Activated CD4-positive, alpha-beta memory T cell treated with anti-CD3 and anti-CD28 coated beads, Interleukin-2, amount 10 ng/mL, durations not matched to agents 7 days and 5 days (primary cell): ENCODE measurements around the gene SGPL1. TPM values are rescaled to one million over a fixed set of nuclear protein-coding genes. Genes with fewer than 3 reads are reported as not detected.
"Not testable (repeated sequence)": the region's sequence is repeated elsewhere in the genome, so short reads cannot be mapped to it uniquely, and the experiment has no call there.

Source experiments
- CTCF ChIA-PET: fragments of 350-600 bp; sonication (Branson Sonifier 250); formaldehyde crosslinking; loops from one replicate; lab custom pipeline; 2021; ENCODE audit warnings: antibody characterized with exemption, inconsistent platforms; lab: Charles Lee
- POLR2A ChIA-PET: fragments of 350-600 bp; sonication (Branson Sonifier 250); formaldehyde crosslinking; loops from one replicate; lab custom pipeline; 2021; ENCODE audit warnings: antibody characterized with exemption; lab: Charles Lee
- DNase-seq: peaks from one replicate; pipeline ENCODE4 v3.0.0-alpha.2; 2020
- H3K27ac Mint-ChIP-seq: one replicate; pipeline ENCODE4 v1.8.0; 2021; ENCODE audit warnings: mild to moderate bottlenecking, mixed read lengths
- H3K27me3 Mint-ChIP-seq: one replicate; pipeline ENCODE4 v1.8.0; 2021; ENCODE audit warnings: mixed read lengths
- H3K36me3 Mint-ChIP-seq: one replicate; pipeline ENCODE4 v1.8.0; 2021; ENCODE audit warnings: low read depth, mixed read lengths
- H3K4me1 Mint-ChIP-seq: one replicate; pipeline ENCODE4 v1.8.0; 2021; ENCODE audit warnings: mixed read lengths
- H3K4me3 Mint-ChIP-seq: one replicate; pipeline ENCODE4 v1.8.0; 2021; ENCODE audit warnings: mild to moderate bottlenecking, mixed read lengths
- H3K9me3 Mint-ChIP-seq: one replicate; pipeline ENCODE4 v1.8.0; 2021; ENCODE audit warnings: mixed read lengths
- total RNA-seq, 2 experiments: library from RNA; stranded (reverse); gene quantifications; one replicate each; pipeline ENCODE4 v1.2.3, GENCODE V29; 2021

The SGPL1 gene
- total RNA-seq, 2 experiments from 2014 or later, result 25.8 to 28.5 TPM

- CTCF ChIA-PET, result no interaction called here
- H3K9me3 Mint-ChIP-seq, result no peaks in the 10 kb centered on the region
- no peaks in the 10 kb centered on the region for H3K27me3 Mint-ChIP-seq
- H3K4me1 Mint-ChIP-seq, result no peaks in the 10 kb centered on the region
- POLR2A ChIA-PET, result no interaction called here
- H3K36me3 Mint-ChIP-seq, result no peaks in the 10 kb centered on the region
- H3K4me3 Mint-ChIP-seq, result no peak overlapping the region
- DNase-seq, result no peak
- H3K27ac Mint-ChIP-seq, result no peak overlapping the region
These were observed 97.6 kb downstream of the SGPL1 start for GRCh38 chr10:70913191-70913892.

DNA sequence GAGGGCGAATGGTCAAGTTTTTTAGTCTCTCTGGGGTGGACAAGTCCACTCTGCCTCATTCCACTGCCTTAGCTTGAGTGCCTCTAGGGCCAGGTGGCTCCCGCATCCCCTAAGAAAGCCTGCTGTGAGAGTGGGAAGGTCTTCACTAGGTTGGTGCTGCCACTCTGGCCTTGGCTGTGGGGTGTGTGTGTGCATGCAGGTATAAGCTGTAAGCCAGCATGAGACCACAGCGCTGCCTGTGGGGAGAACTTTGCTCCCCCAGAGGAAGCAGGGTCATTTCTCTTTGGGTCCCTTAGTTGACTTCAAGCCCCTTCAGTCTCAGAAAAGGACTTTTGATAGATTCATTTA, 98.1 kb downstream of the SGPL1 start:
- H3K27me3 Mint-ChIP-seq, result no peaks in the 10 kb centered on the region
- no peaks in the 10 kb centered on the region for H3K36me3 Mint-ChIP-seq
- ChIA-PET POLR2A (no interaction called here), CTCF (no interaction called here)
- H3K4me3 Mint-ChIP-seq, result no peak overlapping the region
- no peaks in the 10 kb centered on the region for H3K4me1 Mint-ChIP-seq
- no peak overlapping the region for H3K27ac Mint-ChIP-seq
- DNase-seq, result no peak
- H3K9me3 Mint-ChIP-seq, result no peaks in the 10 kb centered on the region

DNA sequence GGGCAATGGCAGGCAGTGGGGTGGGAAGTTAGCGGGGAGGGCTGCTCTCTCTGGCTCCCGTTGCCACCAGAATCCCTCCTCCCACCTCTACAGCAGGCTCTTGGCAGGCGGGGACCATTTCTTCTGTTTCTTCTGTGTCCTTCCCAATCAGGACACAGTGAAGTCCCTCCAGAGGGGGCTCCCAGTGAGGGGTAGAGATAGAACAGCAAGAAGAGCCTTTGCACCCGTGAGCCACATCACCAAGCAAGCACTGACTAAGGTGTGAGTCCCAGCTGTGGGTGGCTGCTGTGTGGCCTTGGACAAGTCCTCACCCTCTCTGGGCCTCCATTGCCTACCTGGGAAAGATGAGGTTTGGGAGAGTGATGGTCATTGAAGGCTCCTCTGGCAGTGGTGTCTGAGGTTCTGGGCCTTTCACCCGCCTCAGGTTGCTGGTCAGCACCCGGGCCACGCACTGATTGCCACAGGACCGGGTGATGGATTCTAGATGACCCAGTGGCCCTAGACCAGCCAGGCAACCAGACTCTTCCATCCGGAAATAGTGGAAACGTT, 98.6 kb downstream of the SGPL1 start:
- Mint-ChIP-seq H3K4me1 (no peaks in the 10 kb centered on the region), H3K36me3 (no peaks in the 10 kb centered on the region), H3K4me3 (no peak overlapping the region), H3K9me3 (no peaks in the 10 kb centered on the region), H3K27me3 (no peaks in the 10 kb centered on the region), H3K27ac (no peak overlapping the region)
- ChIA-PET POLR2A (no interaction called here), CTCF (no interaction called here)
- no peak for DNase-seq

- ChIA-PET CTCF (no interaction called here), POLR2A (no interaction called here)
- H3K4me1 Mint-ChIP-seq, result no peaks in the 10 kb centered on the region
- DNase-seq, result no peak
- peaks cover 1% of the 10 kb centered on the region for H3K27me3 Mint-ChIP-seq
- no peak overlapping the region for H3K4me3 Mint-ChIP-seq
- H3K36me3 Mint-ChIP-seq, result no peaks in the 10 kb centered on the region
- H3K27ac Mint-ChIP-seq, result no peak overlapping the region
- no peaks in the 10 kb centered on the region for H3K9me3 Mint-ChIP-seq
These were observed 99.5 kb downstream of the SGPL1 start for GRCh38 chr10:70915206-70915605.

- H3K36me3 Mint-ChIP-seq, result no peaks in the 10 kb centered on the region
- H3K27me3 Mint-ChIP-seq, result peaks cover 1% of the 10 kb centered on the region
- no peak overlapping the region for H3K4me3 Mint-ChIP-seq
- ChIA-PET POLR2A (no interaction called here), CTCF (no interaction called here)
- no peaks in the 10 kb centered on the region for H3K9me3 Mint-ChIP-seq
- no peak overlapping the region for H3K27ac Mint-ChIP-seq
- no peak for DNase-seq
- no peaks in the 10 kb centered on the region for H3K4me1 Mint-ChIP-seq
These were observed 100.1 kb downstream of the SGPL1 start for GRCh38 chr10:70915806-70916205.

DNA sequence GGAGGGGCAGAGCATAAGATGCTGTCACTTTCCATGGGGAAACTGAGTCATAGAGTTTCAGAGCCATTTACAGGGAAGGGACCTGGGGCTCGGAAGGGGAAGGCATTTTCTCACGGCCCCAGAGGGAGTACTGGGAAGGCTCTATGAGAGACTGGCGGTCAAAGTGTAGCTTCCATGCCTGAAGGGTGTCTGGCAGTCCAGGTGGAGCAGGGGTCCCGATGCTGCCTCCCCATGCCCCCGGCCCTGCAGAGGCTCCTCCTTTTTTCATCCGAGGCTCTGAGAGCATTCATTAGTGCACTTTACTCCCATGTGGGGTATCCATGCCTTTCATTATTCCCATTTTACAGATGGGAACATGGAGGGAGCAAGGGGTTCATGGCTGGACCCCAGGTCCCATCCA, 100.5 kb downstream of the SGPL1 start:
- POLR2A ChIA-PET, result no interaction called here
- no peak overlapping the region for H3K4me3 Mint-ChIP-seq

GRCh38 chr10:70917226-70917625, 101.5 kb downstream of the SGPL1 start:
- no peaks in the 10 kb centered on the region for H3K36me3 Mint-ChIP-seq
- POLR2A ChIA-PET, result no interaction called here

More for the DNA sequence above, 100.5 kb downstream of the SGPL1 start:
- Mint-ChIP-seq H3K4me1 (no peaks in the 10 kb centered on the region), H3K9me3 (no peaks in the 10 kb centered on the region), H3K27me3 (peaks cover 4% of the 10 kb centered on the region), H3K27ac (no peak overlapping the region), H3K36me3 (no peaks in the 10 kb centered on the region)
- no peak for DNase-seq
- CTCF ChIA-PET, result no interaction called here

GRCh38 chr10:70917635-70918034, 101.9 kb downstream of the SGPL1 start:
- CTCF ChIA-PET, result no interaction called here
- no peak overlapping the region for H3K27ac Mint-ChIP-seq
- DNase-seq, result no peak
- POLR2A ChIA-PET, result no interaction called here
- no peak overlapping the region for H3K4me3 Mint-ChIP-seq
- no peaks in the 10 kb centered on the region for H3K36me3 Mint-ChIP-seq
- H3K9me3 Mint-ChIP-seq, result no peaks in the 10 kb centered on the region
- H3K4me1 Mint-ChIP-seq, result no peaks in the 10 kb centered on the region
- H3K27me3 Mint-ChIP-seq, result peaks cover 4% of the 10 kb centered on the region

More at GRCh38 chr10:70917226-70917625, 101.5 kb downstream of the SGPL1 start:
- Mint-ChIP-seq H3K27me3 (peaks cover 4% of the 10 kb centered on the region), H3K9me3 (no peaks in the 10 kb centered on the region), H3K4me3 (no peak overlapping the region), H3K4me1 (no peaks in the 10 kb centered on the region), H3K27ac (no peak overlapping the region)
- DNase-seq, result no peak
- CTCF ChIA-PET, result no interaction called here

GRCh38 chr10:70918851-70919530, 103.2 kb downstream of the SGPL1 start:
- H3K36me3 Mint-ChIP-seq, result no peaks in the 10 kb centered on the region
- CTCF ChIA-PET, result interaction anchor here (0.6 kb wide), 1 partner anchor 907 kb away, joined by 5 read pairs; no protein-coding TSS in a partner anchor
- H3K9me3 Mint-ChIP-seq, result no peaks in the 10 kb centered on the region
- H3K4me3 Mint-ChIP-seq, result no peak overlapping the region
- no peak for DNase-seq
- no peak overlapping the region for H3K27ac Mint-ChIP-seq
- H3K27me3 Mint-ChIP-seq, result peaks cover 4% of the 10 kb centered on the region
- POLR2A ChIA-PET, result no interaction called here
- H3K4me1 Mint-ChIP-seq, result no peaks in the 10 kb centered on the region

DNA sequence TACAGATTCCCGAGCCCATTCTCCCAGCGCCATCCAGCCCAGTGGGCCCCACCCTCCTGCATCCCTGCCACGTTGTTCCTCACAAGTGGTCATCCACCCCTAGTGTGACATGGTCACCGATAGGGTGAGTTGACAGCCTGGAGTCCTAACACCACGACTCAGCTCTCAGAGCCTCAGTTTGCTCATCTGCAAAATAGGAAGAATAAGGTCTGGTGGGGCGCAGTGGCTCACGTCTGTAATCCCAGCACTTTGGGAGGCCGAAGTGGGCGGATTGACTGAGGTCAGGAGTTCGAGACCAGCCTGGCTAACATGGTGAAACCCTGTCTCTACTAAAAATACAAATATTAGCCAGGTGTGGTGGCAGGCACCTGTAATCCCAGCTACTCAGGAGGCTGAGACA, 104.2 kb downstream of the SGPL1 start:
- CTCF ChIA-PET, H3K4me3 Mint-ChIP-seq, H3K27ac Mint-ChIP-seq, POLR2A ChIA-PET, H3K27me3 Mint-ChIP-seq, DNase-seq, H3K36me3 Mint-ChIP-seq, H3K4me1 Mint-ChIP-seq, H3K9me3 Mint-ChIP-seq: not testable (repeated sequence)

GRCh38 chr10:70920519-70920918, 104.8 kb downstream of the SGPL1 start:
- POLR2A ChIA-PET, result no interaction called here
- Mint-ChIP-seq H3K27ac (no peak overlapping the region), H3K4me1 (no peaks in the 10 kb centered on the region), H3K9me3 (no peaks in the 10 kb centered on the region), H3K4me3 (no peak overlapping the region), H3K27me3 (peaks cover 4% of the 10 kb centered on the region), H3K36me3 (no peaks in the 10 kb centered on the region)
- CTCF ChIA-PET, result no interaction called here
- DNase-seq, result no peak

- Mint-ChIP-seq H3K36me3 (no peaks in the 10 kb centered on the region), H3K4me1 (no peaks in the 10 kb centered on the region), H3K9me3 (no peaks in the 10 kb centered on the region), H3K27ac (no peak overlapping the region), H3K4me3 (no peak overlapping the region), H3K27me3 (peaks cover 4% of the 10 kb centered on the region)
- ChIA-PET POLR2A (no interaction called here), CTCF (no interaction called here)
- no peak for DNase-seq
These were observed 105.5 kb downstream of the SGPL1 start for GRCh38 chr10:70921285-70921684.

GRCh38 chr10:70923696-70924095, 107.9 kb downstream of the SGPL1 start:
- ChIA-PET CTCF (interaction anchor here (1.4 to 2.0 kb wide), 4 partner anchors 21 to 361 kb away, joined by 3 to 6 read pairs (median 6); no protein-coding TSS in a partner anchor), POLR2A (no interaction called here)
- Mint-ChIP-seq H3K36me3 (no peaks in the 10 kb centered on the region), H3K9me3 (no peaks in the 10 kb centered on the region), H3K27me3 (peaks cover 4% of the 10 kb centered on the region), H3K27ac (no peak overlapping the region), H3K4me1 (no peaks in the 10 kb centered on the region), H3K4me3 (no peak overlapping the region)
- no peak for DNase-seq
